ENCODE measurements around the gene DGKG. TPM values are rescaled to one million over a fixed set of nuclear protein-coding genes. Genes with fewer than 3 reads are reported as not detected.

Gene DGKG
- total RNA-seq, 1 donor from 2014 or later: 0.22 TPM

GRCh38 chr3:186152361-186152798 is 209.7 kb downstream of the DGKG start:
- Mint-ChIP-seq H3K27me3 (ENCODE audit: insufficient read depth, low read depth) (peaks cover 3% of the 10 kb centered on the region), H3K9me3 (no peaks in the 10 kb centered on the region), H3K4me3 (no peak overlapping the region), H3K4me1 (peaks cover 6% of the 10 kb centered on the region), H3K27ac (no peak overlapping the region), H3K36me3 (no peaks in the 10 kb centered on the region)
- no peak for DNase-seq (ENCODE audit: low spot score)
- no peak overlapping the region for H3K4me3 ChIP-seq
- H3K79me2 ChIP-seq (ENCODE audit: low read depth): no peaks in the 10 kb centered on the region
- no peaks in the 10 kb centered on the region for H3K4me1 ChIP-seq
- H2AFZ ChIP-seq (replicated peaks): no peak overlapping the region
- no peak overlapping the region for H3K4me2 ChIP-seq
- H3K27me3 ChIP-seq: peaks cover 9% of the 10 kb centered on the region
- no peak overlapping the region for H3K9ac ChIP-seq
- H3K27ac ChIP-seq: no peak overlapping the region
- TF ChIP-seq EZH2phosphoT487 (IDR thresholded peaks at IDR 0.05): no peak
- no peak for TF ChIP-seq EZH2 (IDR thresholded peaks at IDR 0.05)
- no peak for TF ChIP-seq CTCF (IDR thresholded peaks at IDR 0.05)
- no peaks in the 10 kb centered on the region for H3K9me3 ChIP-seq (ENCODE audit: low read depth)
- no peaks in the 10 kb centered on the region for H3F3A ChIP-seq (ENCODE audit: low read depth)
- no peaks in the 10 kb centered on the region for H3K36me3 ChIP-seq
- no peaks in the 10 kb centered on the region for H4K20me1 ChIP-seq (ENCODE audit: low read depth)

GRCh38 chr3:186151077-186151971 is 210.7 kb downstream of the DGKG start:
- H3K27me3 Mint-ChIP-seq (ENCODE audit: insufficient read depth, low read depth): peaks cover 3% of the 10 kb centered on the region

GRCh38 chr3:186150041-186150830 is 211.8 kb downstream of the DGKG start:
- TF ChIP-seq EZH2phosphoT487 (IDR thresholded peaks at IDR 0.05) (no peak), EZH2 (IDR thresholded peaks at IDR 0.05) (no peak), CTCF (IDR thresholded peaks at IDR 0.05) (no peak)
- Histone ChIP-seq H4K20me1 (ENCODE audit: low read depth) (no peaks in the 10 kb centered on the region), H3K27ac (no peak overlapping the region), H3K4me1 (no peaks in the 10 kb centered on the region), H3K9ac (no peak overlapping the region), H3K4me2 (no peak overlapping the region), H2AFZ (replicated peaks) (no peak overlapping the region), H3K27me3 (peaks cover 19% of the 10 kb centered on the region), H3K9me3 (ENCODE audit: low read depth) (no peaks in the 10 kb centered on the region), H3K36me3 (no peaks in the 10 kb centered on the region), H3K79me2 (ENCODE audit: low read depth) (no peaks in the 10 kb centered on the region), H3F3A (ENCODE audit: low read depth) (no peaks in the 10 kb centered on the region), H3K4me3 (no peak overlapping the region)
- H3K4me3 Mint-ChIP-seq: no peak overlapping the region
- DNase-seq (ENCODE audit: low spot score): no peak
- H3K27me3 Mint-ChIP-seq (ENCODE audit: insufficient read depth, low read depth): peaks cover 3% of the 10 kb centered on the region
- H3K4me1 Mint-ChIP-seq: peaks cover 6% of the 10 kb centered on the region
- no peaks in the 10 kb centered on the region for H3K36me3 Mint-ChIP-seq
- no peak overlapping the region for H3K27ac Mint-ChIP-seq
- no peaks in the 10 kb centered on the region for H3K9me3 Mint-ChIP-seq

More at GRCh38 chr3:186151077-186151971, 210.7 kb downstream of the DGKG start:
- peaks cover 6% of the 10 kb centered on the region for H3K4me1 Mint-ChIP-seq
- Histone ChIP-seq H3K4me1 (no peaks in the 10 kb centered on the region), H3K27me3 (peaks cover 15% of the 10 kb centered on the region), H3K27ac (no peak overlapping the region), H4K20me1 (ENCODE audit: low read depth) (no peaks in the 10 kb centered on the region), H3K4me2 (no peak overlapping the region), H3K9me3 (ENCODE audit: low read depth) (no peaks in the 10 kb centered on the region), H3F3A (ENCODE audit: low read depth) (no peaks in the 10 kb centered on the region), H3K4me3 (no peak overlapping the region), H3K9ac (no peak overlapping the region), H3K79me2 (ENCODE audit: low read depth) (no peaks in the 10 kb centered on the region), H3K36me3 (no peaks in the 10 kb centered on the region), H2AFZ (replicated peaks) (no peak overlapping the region)
- DNase-seq (ENCODE audit: low spot score): no peak
- TF ChIP-seq EZH2phosphoT487 (IDR thresholded peaks at IDR 0.05) (no peak), EZH2 (IDR thresholded peaks at IDR 0.05) (no peak), CTCF (IDR thresholded peaks at IDR 0.05) (no peak)
- no peaks in the 10 kb centered on the region for H3K36me3 Mint-ChIP-seq
- H3K4me3 Mint-ChIP-seq: no peak overlapping the region
- H3K27ac Mint-ChIP-seq: no peak overlapping the region
- no peaks in the 10 kb centered on the region for H3K9me3 Mint-ChIP-seq
